Measurements from ENCODE around the gene UBE3D.

DNA sequence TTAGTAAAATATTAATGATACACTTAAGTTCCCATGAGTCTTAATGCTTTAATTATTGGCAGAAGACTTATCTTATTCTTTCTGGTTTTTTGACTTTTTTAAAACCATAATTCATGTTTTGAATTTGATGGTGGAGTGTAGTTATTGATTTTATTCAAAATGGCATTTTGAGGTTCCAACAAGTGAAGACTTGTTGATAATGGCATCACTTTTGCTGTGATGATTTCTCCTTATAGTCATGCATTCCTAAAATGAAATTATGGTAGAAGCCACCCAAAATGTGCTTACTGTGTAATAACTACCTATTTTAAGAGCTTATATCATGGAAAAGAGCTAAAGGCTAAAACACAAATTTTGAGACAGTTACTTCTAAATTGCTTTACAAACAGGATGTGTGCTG lies 4.0 kb upstream of the UBE3D start:
- TF ChIP-seq, protein P1, sequence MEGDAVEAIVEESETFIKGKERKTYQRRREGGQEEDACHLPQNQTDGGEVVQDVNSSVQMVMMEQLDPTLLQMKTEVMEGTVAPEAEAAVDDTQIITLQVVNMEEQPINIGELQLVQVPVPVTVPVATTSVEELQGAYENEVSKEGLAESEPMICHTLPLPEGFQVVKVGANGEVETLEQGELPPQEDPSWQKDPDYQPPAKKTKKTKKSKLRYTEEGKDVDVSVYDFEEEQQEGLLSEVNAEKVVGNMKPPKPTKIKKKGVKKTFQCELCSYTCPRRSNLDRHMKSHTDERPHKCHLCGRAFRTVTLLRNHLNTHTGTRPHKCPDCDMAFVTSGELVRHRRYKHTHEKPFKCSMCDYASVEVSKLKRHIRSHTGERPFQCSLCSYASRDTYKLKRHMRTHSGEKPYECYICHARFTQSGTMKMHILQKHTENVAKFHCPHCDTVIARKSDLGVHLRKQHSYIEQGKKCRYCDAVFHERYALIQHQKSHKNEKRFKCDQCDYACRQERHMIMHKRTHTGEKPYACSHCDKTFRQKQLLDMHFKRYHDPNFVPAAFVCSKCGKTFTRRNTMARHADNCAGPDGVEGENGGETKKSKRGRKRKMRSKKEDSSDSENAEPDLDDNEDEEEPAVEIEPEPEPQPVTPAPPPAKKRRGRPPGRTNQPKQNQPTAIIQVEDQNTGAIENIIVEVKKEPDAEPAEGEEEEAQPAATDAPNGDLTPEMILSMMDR (IDR thresholded peaks at IDR 0.05), result no peak
- no peak for TF ChIP-seq POLR2A (IDR thresholded peaks at IDR 0.05)
